Stimulated activated naive CD8-positive, alpha-beta T cell treated with anti-CD3 and anti-CD28 coated beads, Interleukin-15, amount 100 ng/mL, for 72 hours (primary cell): ENCODE data around the gene PPM1M.
A peak's percentile ranks its signal among the peaks of the same experiment; 100 is the strongest.

Experiments
- ATAC-seq: fragments of 150-1000 bp; cut with Tn5 transposase; 2 replicates; pipeline ENCODE4 v1.10.0; 2021; ENCODE audit warnings: mild to moderate bottlenecking, moderate library complexity
- DNase-seq, 2 donors: peaks; one replicate each; pipeline ENCODE4 v3.0.0; 2021 to 2022
- H3K27ac Mint-ChIP-seq, 2 donors: one replicate each; pipeline ENCODE4 v1.8.0; 2022; ENCODE audit warnings: mild to moderate bottlenecking in 2 of 2, mixed read lengths in 2 of 2, moderate library complexity in 2 of 2
- H3K27me3 Mint-ChIP-seq: one replicate; pipeline ENCODE4 v1.8.0; 2022; ENCODE audit warnings: mixed read lengths
- H3K4me1 Mint-ChIP-seq: one replicate; pipeline ENCODE4 v1.8.0; 2022; ENCODE audit warnings: mild to moderate bottlenecking, mixed read lengths
- H3K4me3 Mint-ChIP-seq, 2 donors: one replicate each; pipeline ENCODE4 v1.8.0; 2022; ENCODE audit warnings: mild to moderate bottlenecking in 2 of 2, mixed read lengths in 2 of 2, moderate library complexity in 1 of 2
- H3K9me3 Mint-ChIP-seq, 2 donors: one replicate each; pipeline ENCODE4 v1.8.0; 2022; ENCODE audit warnings: mixed read lengths in 2 of 2

Gene PPM1M

DNA sequence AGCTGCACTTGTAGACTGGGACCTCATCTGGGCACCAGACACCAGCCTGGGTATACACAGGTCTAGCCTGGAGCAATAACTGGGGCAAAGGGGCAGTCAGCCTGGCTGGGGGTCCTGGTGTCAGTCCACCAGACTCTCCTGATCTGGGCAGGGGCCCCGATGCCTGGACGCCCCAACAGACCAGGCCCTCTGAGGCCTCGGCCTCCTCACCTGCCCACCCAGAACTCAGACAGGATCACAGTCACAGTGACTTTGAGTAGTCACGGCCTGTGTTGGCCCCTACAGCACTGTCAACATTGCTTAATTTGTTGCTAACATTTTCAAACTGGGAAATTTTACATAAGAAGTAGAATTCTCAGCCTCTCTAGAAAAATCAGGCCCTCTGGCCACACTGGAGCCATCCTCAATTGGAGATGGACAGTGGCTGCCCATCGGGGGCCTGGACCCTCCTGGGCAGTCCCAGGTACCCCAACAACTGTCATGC lies 12.4 kb upstream of the PPM1M start:
- H3K9me3 Mint-ChIP-seq = no peaks in the 10 kb centered on the region
- peak overlapping the region; percentile 19 to 51 for H3K4me3 Mint-ChIP-seq
- peak overlapping the region in 1 of 2 donors; percentile 34 for H3K27ac Mint-ChIP-seq
- H3K4me1 Mint-ChIP-seq = peaks cover 94% of the 10 kb centered on the region
- no peaks in the 10 kb centered on the region for H3K27me3 Mint-ChIP-seq
- no peak for ATAC-seq
- no peak for DNase-seq

GRCh38 chr3:52233968-52234367 lies 11.6 kb upstream of the PPM1M start:
- Mint-ChIP-seq H3K27ac (peak overlapping the region; percentile 48 to 86), H3K9me3 (no peaks in the 10 kb centered on the region), H3K27me3 (no peaks in the 10 kb centered on the region), H3K4me1 (peaks cover 94% of the 10 kb centered on the region), H3K4me3 (no peak overlapping the region)
- ATAC-seq = no peak
- no peak for DNase-seq

DNA sequence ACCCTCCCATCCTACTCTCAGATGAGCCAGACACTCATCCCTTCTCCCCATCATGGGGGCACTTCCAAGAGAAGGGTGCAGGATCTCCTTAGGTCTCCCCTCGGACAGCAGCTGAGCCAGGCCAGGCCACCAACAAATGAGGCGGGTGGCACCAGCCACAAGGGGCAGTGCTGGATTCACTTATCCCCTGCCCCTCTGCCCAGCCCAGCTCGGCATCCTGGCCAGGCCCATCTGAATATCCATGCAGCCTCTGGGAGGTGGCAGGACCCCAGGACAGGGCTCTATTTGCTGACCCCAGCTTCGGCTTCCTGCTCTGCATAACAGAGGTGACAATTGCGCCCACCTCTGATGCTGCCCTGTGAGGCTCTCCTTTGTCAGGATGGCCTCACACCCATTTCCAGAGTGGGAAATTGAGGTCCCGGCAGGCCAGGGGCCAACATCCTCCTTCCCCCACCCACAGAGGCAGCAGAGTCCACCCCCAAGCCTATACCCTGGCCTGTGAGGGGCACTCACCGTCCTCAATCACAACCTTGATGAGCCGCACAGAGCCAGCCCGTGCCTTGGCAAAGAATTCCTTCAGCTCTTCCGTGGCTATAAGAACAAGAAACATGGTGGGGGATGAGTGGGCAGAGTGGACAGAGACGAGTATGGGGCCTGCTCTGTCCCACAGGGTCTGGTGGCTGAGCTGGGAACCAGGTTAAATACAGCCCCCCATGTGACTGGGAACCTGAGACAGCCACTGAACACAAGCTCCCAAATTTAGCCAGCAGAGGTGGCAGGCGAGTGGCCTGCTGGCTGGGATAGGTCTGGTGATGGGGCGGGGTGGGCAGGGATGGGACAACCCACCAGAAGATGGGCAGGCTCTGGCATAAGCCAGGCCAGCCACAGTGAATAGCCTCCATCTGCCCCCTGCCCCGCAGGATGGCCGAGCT lies 10.8 kb upstream of the PPM1M start:
- Mint-ChIP-seq H3K9me3 (no peaks in the 10 kb centered on the region), H3K27me3 (no peaks in the 10 kb centered on the region), H3K4me1 (peaks cover 90% of the 10 kb centered on the region), H3K4me3 (peak overlapping the region in 1 of 2 donors; percentile 30), H3K27ac (peak overlapping the region; percentile 85 to 86)
- DNase-seq = no peak
- ATAC-seq = no peak

DNA sequence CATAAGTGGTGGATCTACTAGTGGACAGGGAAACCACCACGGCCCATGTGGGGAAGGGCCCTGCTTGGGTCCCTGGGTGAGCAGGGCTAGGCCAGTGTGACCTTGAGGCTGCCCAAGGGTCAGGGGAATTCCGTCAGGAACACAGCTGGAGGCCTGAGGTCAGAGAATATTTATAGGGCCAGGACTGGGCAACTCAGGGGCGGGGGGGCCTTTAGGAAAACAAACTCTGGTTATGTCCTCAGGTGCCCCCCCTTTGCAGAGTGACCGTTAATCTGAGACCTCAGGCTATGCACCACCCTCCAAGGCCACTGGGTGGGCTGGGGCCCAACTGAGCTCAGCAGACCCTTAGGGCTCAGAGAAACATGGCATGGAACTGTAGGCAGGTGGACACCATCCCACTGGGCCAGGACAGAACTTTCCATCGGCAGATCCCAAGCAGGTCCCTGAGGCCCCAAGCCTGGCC lies 9.1 kb upstream of the PPM1M start:
- Mint-ChIP-seq H3K4me3 (peak overlapping the region; percentile 60 to 96), H3K27ac (peak overlapping the region in 1 of 2 donors; percentile 72), H3K4me1 (peaks cover 90% of the 10 kb centered on the region), H3K27me3 (no peaks in the 10 kb centered on the region), H3K9me3 (no peaks in the 10 kb centered on the region)
- peak in 1 of 2 donors; percentile 8 for DNase-seq
- no peak for ATAC-seq

GRCh38 chr3:52237006-52237656 lies 8.4 kb upstream of the PPM1M start:
- Mint-ChIP-seq H3K4me1 (peaks cover 90% of the 10 kb centered on the region), H3K27ac (peak overlapping the region; percentile 74 to 97), H3K9me3 (no peaks in the 10 kb centered on the region), H3K27me3 (no peaks in the 10 kb centered on the region), H3K4me3 (peak overlapping the region; percentile 96 to 98)
- ATAC-seq (no peak), DNase-seq (no peak)

GRCh38 chr3:52237657-52238172 lies 7.8 kb upstream of the PPM1M start:
- Mint-ChIP-seq H3K4me1 (peaks cover 89% of the 10 kb centered on the region), H3K4me3 (peak overlapping the region; percentile 96 to 98), H3K9me3 (no peaks in the 10 kb centered on the region), H3K27me3 (no peaks in the 10 kb centered on the region), H3K27ac (peak overlapping the region in 1 of 2 donors; percentile 74)
- DNase-seq (peak in 1 of 2 donors; percentile 12), ATAC-seq (no peak)

DNA sequence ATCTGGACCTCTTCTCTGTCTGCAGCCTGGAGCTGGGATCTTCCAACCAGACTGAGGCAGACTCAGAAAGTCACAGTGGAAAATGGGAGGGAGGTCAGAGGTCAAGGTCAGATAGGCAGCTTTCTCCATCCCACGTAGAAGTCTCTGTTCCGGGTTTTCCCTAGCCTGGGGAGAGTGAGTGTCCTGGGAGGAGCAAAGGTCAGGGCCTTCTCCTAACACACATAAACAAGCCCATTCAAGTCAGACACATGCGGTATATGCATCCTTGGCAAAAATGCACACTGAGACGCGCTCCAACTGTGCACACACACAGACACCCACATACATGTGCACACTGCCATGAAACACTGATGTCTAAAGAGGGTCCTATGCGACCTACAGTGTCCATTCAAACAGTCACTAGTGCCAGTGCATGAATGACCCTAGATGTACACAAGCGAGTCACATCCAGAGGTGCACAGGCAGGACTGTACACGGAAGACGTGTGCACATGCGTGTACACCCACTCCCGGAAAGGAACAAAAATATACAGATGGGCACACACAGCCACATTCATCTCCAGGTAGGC lies 7.3 kb upstream of the PPM1M start:
- Mint-ChIP-seq H3K27me3 (no peaks in the 10 kb centered on the region), H3K27ac (peak overlapping the region; percentile 92), H3K4me1 (peaks cover 89% of the 10 kb centered on the region), H3K9me3 (peaks cover 0 to 2% of the 10 kb centered on the region in 2 donors), H3K4me3 (peak overlapping the region; percentile 96 to 98)
- no peak for DNase-seq
- ATAC-seq = no peak

GRCh38 chr3:52238761-52239701 lies 6.5 kb upstream of the PPM1M start, which contains the start of gene TWF2:
TSS of gene TWF2 (minus strand) at chr3:52239158. CDS start at chr3:52239016, 142 bp downstream.
- DNase-seq (peak; percentile 91 to 95), ATAC-seq (peak; percentile 76)
- H3K4me1 Mint-ChIP-seq = peaks cover 89% of the 10 kb centered on the region
- peaks cover 0 to 6% of the 10 kb centered on the region in 2 donors for H3K9me3 Mint-ChIP-seq
- no peaks in the 10 kb centered on the region for H3K27me3 Mint-ChIP-seq
- peak within 1 kb of the TSS; percentile 96 to 98 for H3K4me3 Mint-ChIP-seq
- peak within 1 kb of the TSS; percentile 100 for H3K27ac Mint-ChIP-seq

DNA sequence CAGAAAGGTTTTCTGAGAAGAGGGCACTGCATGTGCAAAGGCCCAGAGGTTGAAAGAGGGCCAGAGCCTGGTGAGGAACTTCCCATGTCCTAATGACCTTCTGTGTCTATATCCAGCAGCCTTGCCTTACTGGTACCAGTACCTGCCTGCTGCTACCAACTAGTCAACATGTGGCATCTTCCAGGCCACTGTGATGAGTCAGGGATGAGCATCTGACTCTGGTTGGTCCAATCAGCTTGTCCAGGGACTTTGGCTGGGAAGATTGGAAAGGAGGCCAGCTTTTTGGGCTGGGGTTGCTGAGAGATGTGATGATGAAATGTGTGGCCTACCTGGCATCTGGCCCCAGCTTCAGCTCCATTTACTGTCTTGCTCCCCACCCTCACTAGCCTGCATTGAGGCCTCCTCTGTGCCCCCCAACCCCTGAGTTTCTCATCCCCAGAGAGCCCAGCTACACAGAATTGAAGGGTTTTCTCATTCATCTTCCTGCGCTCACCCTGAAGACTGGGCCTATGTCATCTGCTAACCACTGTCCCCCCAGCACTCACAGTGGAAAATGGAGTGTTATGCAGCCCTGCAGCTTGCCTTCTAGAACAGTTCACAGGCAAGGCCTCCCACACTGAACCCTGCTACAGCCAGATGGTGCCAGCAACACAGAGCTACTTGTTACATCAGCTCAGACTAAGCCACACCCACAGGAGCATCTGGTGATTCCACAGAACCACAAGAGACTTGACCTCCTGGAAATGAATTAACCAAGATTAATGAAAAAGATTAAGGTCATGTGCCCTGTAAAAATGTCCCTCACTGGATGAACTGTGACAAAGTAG lies 5.3 kb upstream of the PPM1M start:
- DNase-seq = peak; percentile 77 to 85
- peak; percentile 67 for ATAC-seq
- no peaks in the 10 kb centered on the region for H3K27me3 Mint-ChIP-seq

DNA sequence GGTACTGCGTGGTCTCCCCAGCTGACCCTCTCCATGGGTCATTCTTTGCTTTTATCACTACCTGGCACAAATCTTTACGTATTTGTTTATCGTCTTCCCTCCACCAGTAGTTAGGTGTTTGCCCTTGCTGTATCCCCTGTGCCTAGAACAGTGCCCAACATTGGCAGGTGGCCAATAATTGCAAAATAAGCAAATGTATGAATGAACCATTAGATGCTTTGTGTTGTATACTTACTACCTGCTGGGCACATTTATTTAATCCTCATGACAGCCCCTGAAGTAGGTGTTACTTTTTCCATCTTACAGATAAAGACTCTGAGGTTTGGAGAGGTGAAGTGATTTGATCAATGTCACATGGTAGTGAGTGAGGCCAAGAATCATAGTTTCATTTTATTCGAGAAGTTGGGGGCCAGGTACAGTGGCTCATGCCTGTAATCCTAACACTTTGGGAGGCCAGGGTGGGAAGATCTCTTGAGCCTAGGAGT lies 4.6 kb upstream of the PPM1M start:
- Mint-ChIP-seq H3K4me3 (peak overlapping the region; percentile 96 to 98), H3K4me1 (peaks cover 82% of the 10 kb centered on the region), H3K27me3 (no peaks in the 10 kb centered on the region), H3K27ac (peak overlapping the region; percentile 100), H3K9me3 (peaks cover 0 to 6% of the 10 kb centered on the region in 2 donors)
- peak; percentile 4 for ATAC-seq
- DNase-seq = no peak

More for the DNA sequence above, 5.3 kb upstream of the PPM1M start:
- Mint-ChIP-seq H3K27ac (peak overlapping the region; percentile 100), H3K4me3 (peak overlapping the region; percentile 96 to 98), H3K9me3 (peaks cover 0 to 6% of the 10 kb centered on the region in 2 donors), H3K4me1 (peaks cover 89% of the 10 kb centered on the region)

- peak overlapping the region; percentile 62 to 77 for H3K4me3 Mint-ChIP-seq
- ATAC-seq (no peak), DNase-seq (no peak)
- peak overlapping the region in 1 of 2 donors; percentile 94 for H3K27ac Mint-ChIP-seq
- H3K9me3 Mint-ChIP-seq = peaks cover 0 to 6% of the 10 kb centered on the region in 2 donors
- peaks cover 80% of the 10 kb centered on the region for H3K4me1 Mint-ChIP-seq
- no peaks in the 10 kb centered on the region for H3K27me3 Mint-ChIP-seq
These were observed 3.5 kb upstream of the PPM1M start for GRCh38 chr3:52242039-52242438.

DNA sequence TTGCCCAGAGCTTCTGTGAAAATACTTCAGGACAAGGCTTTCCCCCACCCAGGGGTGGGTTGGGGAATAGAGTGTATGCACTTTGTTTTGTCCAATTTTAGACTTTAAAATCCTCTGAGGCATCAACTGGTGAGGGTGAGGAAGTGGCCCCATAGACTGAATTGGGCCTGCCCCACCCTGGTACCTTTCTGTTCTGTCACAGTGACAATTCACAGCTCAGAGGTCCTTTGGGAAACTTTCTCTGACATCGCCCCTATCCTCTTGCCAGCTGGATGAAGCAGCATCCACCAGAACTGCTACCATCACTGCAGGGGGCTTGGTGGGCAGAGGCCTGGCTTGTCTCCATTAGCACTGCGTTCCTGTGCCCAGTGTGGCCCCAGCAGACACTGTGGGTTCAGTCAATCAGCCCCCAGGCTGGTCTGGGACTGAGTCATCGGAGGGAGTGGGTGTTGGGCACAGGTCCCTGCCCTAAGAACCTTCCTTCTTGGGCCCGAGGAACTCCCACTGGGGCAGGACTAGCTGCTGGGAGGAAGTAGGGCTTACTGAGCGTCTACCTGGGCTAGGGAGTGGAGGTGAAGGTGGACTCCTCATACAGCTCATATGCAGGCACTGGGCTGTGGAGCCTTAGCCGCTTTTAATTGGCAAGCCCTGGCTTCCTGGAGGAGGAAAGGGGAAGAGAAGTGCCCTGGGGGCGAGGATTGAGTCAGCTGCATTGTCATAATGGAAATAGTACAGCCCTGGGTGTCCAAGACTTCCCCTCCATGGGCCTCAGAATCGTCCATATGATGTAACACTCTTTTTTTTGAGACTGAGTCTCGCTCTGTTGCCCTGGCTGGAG lies 1.5 kb upstream of the PPM1M start:
- Mint-ChIP-seq H3K4me3 (peak overlapping the region; percentile 81 to 96), H3K27ac (peak overlapping the region; percentile 91 to 94), H3K9me3 (peaks cover 0 to 6% of the 10 kb centered on the region in 2 donors), H3K27me3 (no peaks in the 10 kb centered on the region), H3K4me1 (peaks cover 84% of the 10 kb centered on the region)
- peak; percentile 39 for ATAC-seq
- DNase-seq = peak; percentile 55 to 80

- no peak for DNase-seq
- H3K27ac Mint-ChIP-seq = peak overlapping the region; percentile 93 to 94
- peak; percentile 29 for ATAC-seq
- peak overlapping the region; percentile 82 to 96 for H3K4me3 Mint-ChIP-seq
- no peaks in the 10 kb centered on the region for H3K27me3 Mint-ChIP-seq
- H3K9me3 Mint-ChIP-seq = peaks cover 0 to 6% of the 10 kb centered on the region in 2 donors
- peaks cover 88% of the 10 kb centered on the region for H3K4me1 Mint-ChIP-seq
These were observed 683 bp downstream of the PPM1M start for GRCh38 chr3:52246264-52246620.
